Tibial artery (tissue), 4 donors: ENCODE results near the gene CRYBG1.

ENCODE experiments used
- DNase-seq, 2 donors: peaks; one replicate each; pipeline ENCODE4 v3.0.0-alpha.2; 2019
- H3K27ac ChIP-seq, 2 donors: fragments of 200-600 bp; sonication (generic) in 1 of 2; 1 replicate in 1 of 2; 2 replicates in 1 of 2; pipeline ENCODE4 v1.5.1; 2018 to 2019; ENCODE audit warnings: mild to moderate bottlenecking in 1 of 2
- H3K27me3 ChIP-seq, 2 donors: fragments of 200-600 bp; sonication (generic) in 1 of 2; one replicate each; pipeline versions ENCODE4 v1.5.1 to v1.6.0; 2016 to 2019
- H3K36me3 ChIP-seq, 3 donors: fragments of 200-600 bp; sonication (generic) in 2 of 3; one replicate each; pipeline ENCODE4 v1.5.1; 2016 to 2019; ENCODE audit warnings: mild to moderate bottlenecking in 2 of 3
- H3K4me1 ChIP-seq, 4 donors: fragments of 200-600 bp; sonication (generic) in 2 of 4; 1 replicate in 3 of 4; 2 replicates in 1 of 4; pipeline ENCODE4 v1.5.1; 2016 to 2019
- H3K4me3 ChIP-seq, 2 donors: fragments of 200-600 bp; sonication (generic) in 1 of 2; 1 replicate in 1 of 2; 2 replicates in 1 of 2; pipeline ENCODE4 v1.5.1; 2018 to 2019; ENCODE audit warnings: mild to moderate bottlenecking in 2 of 2
- H3K9me3 ChIP-seq, 3 donors: fragments of 200-600 bp; sonication (generic) in 1 of 3; one replicate each; pipeline ENCODE4 v1.5.1; 2016 to 2019
- CTCF ChIP-seq, 2 experiments: fragments of 200-600 bp in 1 of 2; fragments of 450-650 bp in 1 of 2; IDR thresholded peaks; one replicate each; pipeline ENCODE4 v1.5.1; 2017 to 2019; ENCODE audit warnings: antibody characterized with exemption in 2 of 2, mild to moderate bottlenecking in 1 of 2, moderate library complexity in 1 of 2
- intact Hi-C: fragments of 100-400 bp; cut with DNase I; formaldehyde crosslinking; loops from one replicate; pipeline ENCODE4 v1.15.0; 2023; ENCODE audit warnings: low total_unique reads

CRYBG1 gene

GRCh38 chr6:106446983-106447382, 86.5 kb downstream of the CRYBG1 start:
- Histone ChIP-seq H3K4me3 (no peak overlapping the region), H3K27ac (no peak overlapping the region), H3K36me3 (no peaks in the 10 kb centered on the region), H3K27me3 (peaks cover 0 to 19% of the 10 kb centered on the region in 2 donors), H3K9me3 (no peaks in the 10 kb centered on the region), H3K4me1 (no peaks in the 10 kb centered on the region)
- DNase-seq = no peak
- intact Hi-C loops = loop anchor here (5.0 to 10.0 kb wide), 2 partner anchors 120 to 528 kb away; partner anchors contain the start of gene CD24
- TF ChIP-seq CTCF (IDR thresholded peaks at IDR 0.05) = no peak

GRCh38 chr6:106448000-106448426, 87.5 kb downstream of the CRYBG1 start:
- intact Hi-C loops = loop anchor here (5.0 to 10.0 kb wide), 2 partner anchors 119 to 527 kb away; partner anchors contain the start of gene CD24
- Histone ChIP-seq H3K4me1 (no peaks in the 10 kb centered on the region), H3K4me3 (no peak overlapping the region), H3K9me3 (no peaks in the 10 kb centered on the region), H3K27ac (no peak overlapping the region), H3K27me3 (peaks cover 0 to 13% of the 10 kb centered on the region in 2 donors), H3K36me3 (no peaks in the 10 kb centered on the region)
- TF ChIP-seq CTCF (IDR thresholded peaks at IDR 0.05) = no peak
- DNase-seq = peak in 1 of 2 donors; percentile 31

GRCh38 chr6:106450653-106451052, 90.1 kb downstream of the CRYBG1 start:
- intact Hi-C loops = no loop called here
- no peak for TF ChIP-seq CTCF (IDR thresholded peaks at IDR 0.05)
- no peaks in the 10 kb centered on the region for H3K36me3 ChIP-seq
- no peak for DNase-seq
- H3K27me3 ChIP-seq = peaks cover 0 to 6% of the 10 kb centered on the region in 2 donors
- H3K4me1 ChIP-seq = no peaks in the 10 kb centered on the region
- no peak overlapping the region for H3K27ac ChIP-seq
- H3K4me3 ChIP-seq = no peak overlapping the region
- no peaks in the 10 kb centered on the region for H3K9me3 ChIP-seq

- H3K27me3 ChIP-seq = peaks cover 0 to 6% of the 10 kb centered on the region in 2 donors
- DNase-seq = no peak
- H3K9me3 ChIP-seq = no peaks in the 10 kb centered on the region
- no peaks in the 10 kb centered on the region for H3K36me3 ChIP-seq
- intact Hi-C loops = no loop called here
- no peak overlapping the region for H3K4me3 ChIP-seq
- no peak for TF ChIP-seq CTCF (IDR thresholded peaks at IDR 0.05)
- H3K27ac ChIP-seq = no peak overlapping the region
- H3K4me1 ChIP-seq = no peaks in the 10 kb centered on the region
Observed at GRCh38 chr6:106451439-106451838, 90.9 kb downstream of the CRYBG1 start.

- DNase-seq = no peak
- Histone ChIP-seq H3K36me3 (no peaks in the 10 kb centered on the region), H3K4me3 (no peak overlapping the region), H3K4me1 (no peaks in the 10 kb centered on the region), H3K27ac (no peak overlapping the region), H3K27me3 (peaks cover 0 to 6% of the 10 kb centered on the region in 2 donors), H3K9me3 (no peaks in the 10 kb centered on the region)
- intact Hi-C loops = no loop called here
- TF ChIP-seq CTCF (IDR thresholded peaks at IDR 0.05) = no peak
Observed at GRCh38 chr6:106452628-106453027, 92.1 kb downstream of the CRYBG1 start.
